ENCODE results near the gene EPOP. TPM values are rescaled to one million over a fixed set of nuclear protein-coding genes. Genes with fewer than 3 reads are reported as not detected.
A peak's percentile ranks its signal among the peaks of the same experiment; 100 is the strongest.

EPOP gene
- 10 to 100 TPM; 29.6 to 39.1 TPM for total RNA-seq

- peaks cover 16% of the 10 kb centered on the region for H3K36me3 Mint-ChIP-seq (ENCODE audit: low read depth)
- H3K27me3 Mint-ChIP-seq: peaks cover 5% of the 10 kb centered on the region
- peaks cover 28% of the 10 kb centered on the region for H3K4me1 Mint-ChIP-seq
- no peaks in the 10 kb centered on the region for H3K9me3 Mint-ChIP-seq
- peak; percentile 85 for ATAC-seq (replicated peaks)
- peak within 1 kb of the TSS; percentile 62 for H3K4me3 Mint-ChIP-seq
- H3K27ac Mint-ChIP-seq: peak within 1 kb of the TSS; percentile 50
These were observed at the start of gene EPOP for GRCh38 chr17:38674749-38675615. Gene EPOP (minus strand): TSS chr17:38674957. CDS start chr17:38674495, 462 bp downstream.

DNA sequence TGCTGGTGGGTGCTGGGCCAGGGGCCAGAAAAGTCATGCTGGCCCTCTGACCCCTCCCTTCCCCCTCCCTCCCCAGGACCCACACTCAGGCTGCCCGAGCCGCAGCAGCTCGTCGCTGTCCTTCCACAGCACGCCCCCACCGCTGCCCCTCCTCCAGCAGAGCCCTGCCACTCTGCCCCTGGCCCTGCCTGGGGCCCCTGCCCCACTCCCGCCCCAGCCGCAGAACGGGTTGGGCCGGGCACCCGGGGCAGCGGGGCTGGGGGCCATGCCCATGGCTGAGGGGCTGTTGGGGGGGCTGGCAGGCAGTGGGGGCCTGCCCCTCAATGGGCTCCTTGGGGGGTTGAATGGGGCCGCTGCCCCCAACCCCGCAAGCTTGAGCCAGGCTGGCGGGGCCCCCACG is 47.0 kb upstream of the EPOP start:
- Mint-ChIP-seq H3K36me3 (ENCODE audit: low read depth) (peaks cover 83% of the 10 kb centered on the region), H3K27me3 (no peaks in the 10 kb centered on the region), H3K4me3 (no peak overlapping the region), H3K4me1 (peaks cover 5% of the 10 kb centered on the region), H3K9me3 (no peaks in the 10 kb centered on the region), H3K27ac (no peak overlapping the region)
- no peak for ATAC-seq (replicated peaks)

DNA sequence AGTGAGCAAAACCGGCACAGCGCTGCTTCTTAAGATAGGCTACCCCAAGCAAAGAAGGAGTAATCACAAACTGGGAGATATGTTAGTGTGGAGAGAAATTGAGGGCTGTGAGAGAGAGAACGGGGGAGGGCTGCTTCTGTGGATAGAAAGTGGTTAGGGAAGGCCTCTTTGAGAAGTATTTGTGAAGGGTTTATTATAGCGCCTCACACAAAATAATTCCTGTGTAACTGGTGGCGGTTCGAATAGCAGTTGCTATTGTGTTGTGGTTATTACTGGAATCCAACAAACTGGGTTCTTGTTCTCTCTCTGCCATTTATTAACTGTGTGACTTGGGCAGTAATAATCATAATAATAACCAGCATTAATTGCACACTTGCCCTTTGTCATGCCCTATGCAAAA is 46.2 kb upstream of the EPOP start:
- Mint-ChIP-seq H3K27me3 (no peaks in the 10 kb centered on the region), H3K27ac (peak overlapping the region; percentile 62), H3K9me3 (no peaks in the 10 kb centered on the region), H3K36me3 (ENCODE audit: low read depth) (peaks cover 91% of the 10 kb centered on the region), H3K4me3 (no peak overlapping the region), H3K4me1 (peaks cover 7% of the 10 kb centered on the region)
- no peak for ATAC-seq (replicated peaks)

DNA sequence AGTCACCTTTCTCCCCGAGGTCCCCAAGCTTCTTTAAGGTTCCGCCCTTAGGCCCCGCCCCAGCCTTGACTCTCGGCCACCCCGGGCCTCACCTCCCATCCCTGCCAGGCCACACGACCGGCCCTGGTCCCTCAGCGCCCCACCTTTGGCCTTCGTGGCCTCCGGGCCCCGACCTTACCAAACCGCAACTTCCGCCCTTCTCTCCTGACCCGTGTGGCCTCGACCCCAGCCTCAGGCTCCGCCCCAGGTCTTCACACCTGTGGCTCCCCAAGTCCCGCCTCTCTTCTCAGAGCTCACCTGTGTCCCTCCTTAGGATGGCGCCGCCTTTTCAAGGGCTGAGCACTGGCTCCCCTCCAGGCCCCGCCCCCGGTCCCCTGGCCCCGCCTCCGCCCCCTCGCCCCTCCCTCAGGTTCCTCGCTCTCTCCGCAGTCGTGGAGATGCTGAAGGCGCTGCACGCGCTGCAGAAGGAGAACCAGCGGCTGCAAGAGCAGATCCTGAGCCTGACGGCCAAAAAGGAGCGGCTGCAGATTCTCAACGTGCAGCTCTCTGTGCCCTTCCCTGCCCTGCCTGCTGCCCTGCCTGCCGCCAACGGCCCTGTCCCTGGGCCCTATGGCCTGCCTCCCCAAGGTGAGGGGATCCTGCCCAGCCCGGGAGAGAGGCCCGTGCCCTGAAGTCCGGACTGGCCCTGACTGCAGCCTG is 45.3 kb upstream of the EPOP start:
- Mint-ChIP-seq H3K4me1 (peaks cover 15% of the 10 kb centered on the region), H3K27ac (no peak overlapping the region), H3K9me3 (no peaks in the 10 kb centered on the region), H3K4me3 (no peak overlapping the region), H3K27me3 (no peaks in the 10 kb centered on the region), H3K36me3 (ENCODE audit: low read depth) (peaks cover 92% of the 10 kb centered on the region)
- ATAC-seq (replicated peaks): no peak

GRCh38 chr17:38719289-38719942 is 44.7 kb upstream of the EPOP start:
- Mint-ChIP-seq H3K4me1 (peaks cover 21% of the 10 kb centered on the region), H3K9me3 (no peaks in the 10 kb centered on the region), H3K36me3 (ENCODE audit: low read depth) (peaks cover 93% of the 10 kb centered on the region), H3K4me3 (no peak overlapping the region), H3K27me3 (no peaks in the 10 kb centered on the region), H3K27ac (peak overlapping the region; percentile 48)
- no peak for ATAC-seq (replicated peaks)

- Mint-ChIP-seq H3K36me3 (ENCODE audit: low read depth) (peaks cover 93% of the 10 kb centered on the region), H3K9me3 (no peaks in the 10 kb centered on the region), H3K4me1 (peaks cover 21% of the 10 kb centered on the region), H3K27ac (peak overlapping the region; percentile 56), H3K27me3 (no peaks in the 10 kb centered on the region), H3K4me3 (no peak overlapping the region)
- no peak for ATAC-seq (replicated peaks)
These were observed 42.5 kb upstream of the EPOP start for GRCh38 chr17:38717139-38717745.

DNA sequence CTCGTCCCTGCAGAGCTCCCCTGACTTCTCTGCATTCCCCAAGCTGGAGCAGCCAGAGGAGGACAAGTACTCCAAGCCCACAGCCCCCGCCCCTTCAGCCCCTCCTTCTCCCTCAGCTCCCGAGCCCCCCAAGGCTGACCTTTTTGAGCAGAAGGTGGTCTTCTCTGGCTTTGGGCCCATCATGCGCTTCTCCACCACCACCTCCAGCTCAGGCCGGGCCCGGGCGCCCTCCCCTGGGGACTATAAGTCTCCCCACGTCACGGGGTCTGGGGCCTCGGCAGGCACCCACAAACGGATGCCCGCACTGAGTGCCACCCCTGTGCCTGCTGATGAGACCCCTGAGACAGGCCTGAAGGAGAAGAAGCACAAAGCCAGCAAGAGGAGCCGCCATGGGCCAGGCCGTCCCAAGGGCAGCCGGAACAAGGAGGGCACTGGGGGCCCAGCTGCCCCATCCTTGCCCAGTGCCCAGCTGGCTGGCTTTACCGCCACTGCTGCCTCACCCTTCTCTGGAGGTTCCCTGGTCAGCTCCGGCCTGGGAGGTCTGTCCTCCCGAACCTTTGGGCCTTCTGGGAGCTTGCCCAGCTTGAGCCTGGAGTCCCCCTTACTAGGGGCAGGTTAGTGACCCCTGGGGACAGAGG is 41.7 kb upstream of the EPOP start:
- H3K27me3 Mint-ChIP-seq: no peaks in the 10 kb centered on the region
- ATAC-seq (replicated peaks): no peak
- peaks cover 98% of the 10 kb centered on the region for H3K36me3 Mint-ChIP-seq (ENCODE audit: low read depth)
- peaks cover 21% of the 10 kb centered on the region for H3K4me1 Mint-ChIP-seq
- peak overlapping the region; percentile 97 for H3K27ac Mint-ChIP-seq
- no peak overlapping the region for H3K4me3 Mint-ChIP-seq
- H3K9me3 Mint-ChIP-seq: no peaks in the 10 kb centered on the region

DNA sequence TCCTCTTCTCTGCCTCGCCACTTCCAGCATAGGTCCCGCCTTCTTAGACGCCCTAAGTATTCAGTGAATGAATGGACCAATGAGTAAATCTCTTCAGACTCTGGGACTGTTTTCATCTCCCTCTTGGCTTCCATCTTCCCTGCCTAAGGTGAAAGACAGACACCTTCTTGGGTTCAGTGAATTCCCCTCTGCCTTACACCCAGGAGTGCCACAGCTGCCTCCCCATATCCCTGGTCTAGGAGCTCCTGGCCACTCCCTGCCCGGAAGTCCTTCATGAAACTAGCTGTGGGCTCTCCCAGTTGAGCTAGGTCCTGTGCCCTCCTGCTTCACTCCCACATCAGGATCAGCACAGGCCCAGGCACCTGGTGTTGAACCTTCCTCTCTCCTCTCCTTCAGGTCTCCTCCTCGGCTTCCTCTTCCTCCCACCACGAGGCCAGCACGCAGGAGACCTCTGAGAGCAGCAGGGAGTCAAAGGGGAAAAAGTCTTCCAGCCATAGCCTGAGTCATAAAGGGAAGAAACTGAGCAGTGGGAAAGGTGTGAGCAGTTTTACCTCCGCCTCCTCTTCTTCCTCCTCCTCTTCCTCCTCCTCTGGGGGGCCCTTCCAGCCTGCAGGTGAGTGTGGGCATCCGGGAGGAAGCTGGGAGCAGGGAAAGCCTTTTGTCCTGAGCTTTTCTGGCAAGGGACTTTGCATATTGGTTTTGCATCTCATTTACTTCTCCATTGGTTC is 40.6 kb upstream of the EPOP start:
- H3K36me3 Mint-ChIP-seq (ENCODE audit: low read depth): peaks cover 98% of the 10 kb centered on the region
- no peaks in the 10 kb centered on the region for H3K9me3 Mint-ChIP-seq
- H3K27me3 Mint-ChIP-seq: no peaks in the 10 kb centered on the region
- peaks cover 29% of the 10 kb centered on the region for H3K4me1 Mint-ChIP-seq
- peak overlapping the region; percentile 97 for H3K27ac Mint-ChIP-seq
- peak overlapping the region; percentile 79 for H3K4me3 Mint-ChIP-seq
- peak; percentile 72 for ATAC-seq (replicated peaks)

- Mint-ChIP-seq H3K27ac (no peak overlapping the region), H3K4me3 (no peak overlapping the region), H3K36me3 (ENCODE audit: low read depth) (peaks cover 100% of the 10 kb centered on the region), H3K4me1 (peaks cover 35% of the 10 kb centered on the region), H3K9me3 (no peaks in the 10 kb centered on the region), H3K27me3 (no peaks in the 10 kb centered on the region)
- ATAC-seq (replicated peaks): no peak
These were observed 38.8 kb upstream of the EPOP start for GRCh38 chr17:38713456-38714075.

GRCh38 chr17:38712593-38712992 is 37.8 kb upstream of the EPOP start:
- H3K27ac Mint-ChIP-seq: peak overlapping the region; percentile 59
- H3K9me3 Mint-ChIP-seq: no peaks in the 10 kb centered on the region
- no peak for ATAC-seq (replicated peaks)
- H3K4me3 Mint-ChIP-seq: peak overlapping the region; percentile 6
- H3K27me3 Mint-ChIP-seq: no peaks in the 10 kb centered on the region
- peaks cover 100% of the 10 kb centered on the region for H3K36me3 Mint-ChIP-seq (ENCODE audit: low read depth)
- peaks cover 41% of the 10 kb centered on the region for H3K4me1 Mint-ChIP-seq

DNA sequence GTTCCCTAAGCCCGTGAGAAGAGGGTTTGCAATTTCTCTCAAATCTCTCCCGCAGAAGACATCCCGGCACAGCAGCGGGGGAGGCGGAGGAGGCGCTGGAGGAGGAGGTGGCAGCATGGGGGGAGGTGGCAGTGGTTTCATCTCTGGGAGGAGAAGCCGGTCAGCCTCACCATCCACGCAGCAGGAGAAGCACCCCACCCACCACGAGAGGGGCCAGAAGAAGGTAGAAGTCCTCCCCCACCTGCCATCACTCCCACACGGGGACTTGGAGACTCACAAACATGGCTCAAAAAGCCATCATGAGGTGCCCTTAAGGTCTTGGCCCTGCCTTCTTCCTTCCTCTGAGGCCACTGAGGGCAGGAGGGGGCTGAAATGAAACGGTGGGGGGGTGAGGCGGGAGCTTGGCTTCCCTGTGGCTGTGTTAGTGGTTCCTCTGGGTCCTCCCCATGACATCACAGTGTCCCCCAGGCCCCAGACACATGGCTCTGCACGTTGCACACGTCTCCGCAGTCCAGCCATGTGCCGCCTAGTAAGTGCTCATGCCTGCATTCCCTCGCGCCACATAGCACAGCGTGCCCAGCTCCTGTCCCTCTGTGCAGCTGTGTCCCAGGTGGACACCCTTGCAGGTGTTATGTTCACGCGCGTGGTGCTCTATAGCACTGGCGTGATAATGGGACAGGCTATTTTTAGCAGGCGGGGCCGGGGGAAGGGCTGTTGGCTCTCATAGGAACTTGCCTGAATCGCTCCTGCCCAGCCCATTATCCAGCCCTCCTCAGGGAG is 37.2 kb upstream of the EPOP start:
- Mint-ChIP-seq H3K4me3 (peak overlapping the region; percentile 13), H3K4me1 (peaks cover 48% of the 10 kb centered on the region), H3K27ac (peak overlapping the region; percentile 59), H3K9me3 (no peaks in the 10 kb centered on the region), H3K36me3 (ENCODE audit: low read depth) (peaks cover 100% of the 10 kb centered on the region), H3K27me3 (no peaks in the 10 kb centered on the region)
- peak; percentile 12 for ATAC-seq (replicated peaks)

DNA sequence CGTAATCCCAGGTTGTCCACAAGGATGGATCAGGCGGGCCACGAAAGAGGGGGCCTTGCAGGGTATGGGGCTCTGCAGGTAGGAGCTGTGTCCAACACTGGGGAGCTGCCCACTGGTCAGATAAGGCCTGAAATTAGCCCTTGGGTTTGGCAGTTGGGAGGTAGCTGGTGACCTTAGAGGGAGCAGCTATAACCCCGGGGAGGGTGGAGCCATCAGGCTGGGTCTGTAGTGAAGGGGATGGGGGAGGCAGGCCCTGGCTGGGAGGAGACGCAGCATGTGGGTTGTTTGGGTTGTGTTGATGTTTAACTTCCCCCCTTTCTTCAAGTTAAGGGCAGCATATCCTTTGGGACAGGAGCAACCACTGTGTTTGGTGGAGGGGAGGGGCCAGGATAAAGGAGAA is 36.2 kb upstream of the EPOP start:
- H3K9me3 Mint-ChIP-seq: no peaks in the 10 kb centered on the region
- peak overlapping the region; percentile 13 for H3K4me3 Mint-ChIP-seq
- no peaks in the 10 kb centered on the region for H3K27me3 Mint-ChIP-seq
- no peak for ATAC-seq (replicated peaks)
- H3K36me3 Mint-ChIP-seq (ENCODE audit: low read depth): peaks cover 100% of the 10 kb centered on the region
- H3K27ac Mint-ChIP-seq: peak overlapping the region; percentile 61
- H3K4me1 Mint-ChIP-seq: peaks cover 47% of the 10 kb centered on the region
